Cerebellar nuclear complex (tissue), 1 donor: ENCODE results near the gene JPH3.

Experiments
- DNase-seq, 2 experiments: peaks; one replicate each; lab custom pipeline; 2025; lab: John Stamatoyannopoulos, UW

JPH3 gene

DNA sequence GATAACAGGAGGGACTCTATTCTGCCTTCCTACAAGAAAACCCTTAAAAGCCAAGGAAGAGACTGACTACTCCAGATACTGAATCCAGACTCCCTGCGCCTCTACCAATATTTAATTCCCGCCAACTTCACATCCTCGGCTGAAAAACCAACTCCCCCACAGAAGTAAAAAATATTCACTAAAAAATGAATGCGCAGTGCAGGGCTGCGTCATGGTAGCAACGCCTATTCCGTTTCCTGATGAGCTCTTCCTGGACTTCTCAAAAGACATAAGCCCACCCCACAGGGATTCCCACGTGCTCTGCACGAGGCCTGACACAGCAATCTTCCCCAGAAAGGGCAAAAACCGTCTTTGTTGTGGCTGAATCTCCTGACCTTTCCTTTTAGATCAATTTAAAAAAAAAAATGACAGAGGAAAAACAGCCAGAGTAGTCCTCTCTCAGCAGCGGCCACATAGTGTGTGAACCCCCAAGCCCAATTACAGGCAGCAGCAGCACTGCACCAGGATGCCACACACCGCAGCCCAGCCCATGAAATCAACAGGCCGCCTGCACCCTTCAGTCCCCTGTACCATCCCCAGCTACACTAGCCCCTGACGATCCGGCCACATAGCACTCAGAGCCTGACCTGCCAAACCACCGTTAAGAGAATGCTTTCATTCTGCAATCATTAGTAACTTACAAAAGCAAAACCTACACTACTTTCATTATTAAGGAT, 139.6 kb downstream of the JPH3 start:
- no peak for DNase-seq

DNA sequence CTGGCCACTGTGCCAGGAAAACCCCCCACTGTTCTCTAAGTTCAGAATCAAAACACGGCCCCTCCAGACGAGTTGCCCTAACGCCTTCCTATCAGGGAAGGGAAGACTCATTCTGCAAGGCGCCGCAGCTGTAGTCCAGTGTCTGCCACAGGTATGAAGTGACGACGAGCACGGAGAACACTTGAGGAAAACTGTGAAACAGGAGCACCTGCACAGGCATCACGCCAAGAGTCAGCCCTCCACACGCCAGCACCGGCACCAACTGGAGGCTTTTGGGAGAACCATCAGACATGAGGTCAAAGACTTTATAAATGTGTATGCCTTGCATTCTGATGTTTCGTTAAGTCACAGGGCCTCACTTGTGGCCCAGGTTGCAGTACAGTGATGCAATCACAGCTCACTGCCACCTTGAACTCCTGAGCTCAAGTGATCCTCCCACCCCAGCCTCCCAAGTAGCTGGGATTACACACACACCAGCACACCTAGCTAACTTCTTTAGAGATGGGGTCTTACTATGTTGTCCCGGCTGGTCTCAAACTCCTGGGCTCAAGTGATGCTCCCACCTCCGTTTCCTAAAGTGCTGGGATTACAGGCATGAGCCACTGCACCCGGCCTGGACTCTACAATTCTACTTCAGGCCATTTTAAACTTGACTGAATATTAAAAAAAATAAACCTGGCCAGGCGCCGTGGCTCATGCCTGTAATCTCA, 140.6 kb downstream of the JPH3 start:
- no peak for DNase-seq

DNA sequence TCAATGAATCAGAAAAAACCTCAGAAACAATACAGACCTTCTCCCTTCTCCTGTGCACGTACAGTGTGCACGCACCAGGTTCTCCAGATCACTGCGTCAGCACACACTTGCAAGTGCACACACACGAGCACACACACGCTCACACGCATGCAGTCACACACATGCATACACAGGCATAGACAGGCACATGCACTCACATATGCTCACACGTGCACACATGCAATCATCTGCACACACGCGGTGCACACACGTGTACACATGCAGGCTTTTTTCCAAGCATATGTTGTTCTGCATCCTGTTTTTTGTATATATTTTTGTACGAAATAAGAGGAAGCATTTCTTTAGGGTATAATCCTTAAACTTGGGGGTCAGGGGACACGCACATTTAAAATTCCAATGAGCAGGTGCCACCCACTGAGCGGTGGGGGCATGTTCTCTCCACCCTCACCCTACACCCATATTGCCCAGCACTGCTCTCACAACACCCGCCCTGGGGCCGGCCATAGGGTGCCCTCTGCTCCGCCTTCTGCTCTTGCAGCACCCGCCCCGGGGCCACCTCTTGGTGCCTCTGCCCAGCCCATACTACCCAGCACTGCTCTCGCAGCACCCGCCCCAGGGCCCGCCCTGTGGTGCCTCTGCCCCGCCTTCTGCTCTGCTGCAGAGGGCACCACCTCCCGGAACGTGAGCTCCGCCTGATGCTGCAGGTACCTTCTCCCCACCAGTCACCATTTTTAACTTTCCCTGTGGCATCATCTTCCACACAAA, 142.6 kb downstream of the JPH3 start:
- no peak for DNase-seq

DNA sequence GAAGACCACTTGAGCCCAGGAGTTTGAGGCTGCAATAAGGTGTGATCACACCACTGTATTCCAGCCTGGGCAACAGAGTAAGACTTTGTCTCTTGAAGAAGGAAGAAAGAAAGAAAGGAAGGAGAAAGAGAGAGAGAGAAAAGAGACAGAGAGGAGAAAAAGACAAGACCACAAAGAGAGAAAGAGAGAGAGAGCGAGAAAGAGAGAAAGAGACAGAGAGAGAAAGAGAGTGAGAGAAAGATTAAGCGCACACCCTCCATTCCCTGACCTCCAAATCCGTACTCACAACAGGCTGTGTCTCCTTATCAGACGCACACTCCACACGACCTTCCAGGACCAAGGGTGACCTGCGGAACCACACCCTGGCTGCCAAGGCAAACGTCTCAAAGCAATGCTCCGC, 143.9 kb downstream of the JPH3 start:
- DNase-seq: no peak
